ENCODE data around the gene COX4I1.
"Not testable (repeated sequence)": the region's sequence is repeated elsewhere in the genome, so short reads cannot be mapped to it uniquely, and the experiment has no call there.

Gene COX4I1

DNA sequence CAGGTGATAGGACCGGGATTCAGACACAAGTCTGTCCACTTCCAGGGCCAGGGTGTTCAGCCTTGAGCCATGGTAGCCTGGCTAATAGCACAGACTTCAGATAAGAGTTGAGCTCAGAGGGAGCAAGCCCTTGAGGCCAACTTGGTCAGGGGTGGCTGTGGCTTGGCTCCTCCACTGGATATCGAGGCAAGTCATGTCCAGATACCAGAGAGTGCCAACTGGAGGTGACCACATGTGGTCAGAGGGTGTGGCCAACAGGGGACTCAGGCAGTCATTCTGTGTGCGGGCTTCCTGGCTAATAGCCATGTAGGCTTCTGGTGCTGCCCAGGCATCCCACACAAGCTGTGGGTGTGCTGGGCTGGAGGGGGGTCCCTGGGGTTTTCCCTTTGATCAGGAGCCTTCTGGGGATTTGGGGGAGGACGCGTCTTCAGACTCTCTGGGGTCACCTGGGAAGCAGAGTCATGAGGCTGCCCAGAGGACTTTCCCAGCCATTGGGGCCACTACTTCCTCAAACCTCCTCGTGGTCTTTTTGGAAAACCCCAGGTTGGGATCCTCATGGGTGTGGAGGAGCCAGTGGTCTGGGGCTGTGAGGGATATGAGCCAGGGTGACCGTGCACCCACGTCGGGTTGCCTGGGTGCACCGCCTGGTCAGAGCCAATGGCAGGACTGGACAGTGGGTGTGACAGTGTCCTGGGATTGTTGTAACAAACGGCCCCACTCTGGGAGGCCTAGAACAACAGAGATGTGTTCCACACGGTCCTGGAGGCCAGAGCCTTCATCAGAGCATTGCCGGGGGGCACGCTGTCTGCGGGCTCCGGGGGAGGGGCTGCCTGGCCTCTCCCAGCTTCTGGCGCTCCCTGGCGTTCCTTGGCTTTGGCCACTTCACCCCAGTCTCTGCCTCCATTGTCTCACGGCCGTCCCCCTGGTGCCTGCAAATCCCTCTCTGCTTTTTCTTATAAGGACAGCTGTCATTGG is 25.0 kb downstream of the COX4I1 start:
- DNase-seq (ENCODE audit: low read depth) = no peak

DNA sequence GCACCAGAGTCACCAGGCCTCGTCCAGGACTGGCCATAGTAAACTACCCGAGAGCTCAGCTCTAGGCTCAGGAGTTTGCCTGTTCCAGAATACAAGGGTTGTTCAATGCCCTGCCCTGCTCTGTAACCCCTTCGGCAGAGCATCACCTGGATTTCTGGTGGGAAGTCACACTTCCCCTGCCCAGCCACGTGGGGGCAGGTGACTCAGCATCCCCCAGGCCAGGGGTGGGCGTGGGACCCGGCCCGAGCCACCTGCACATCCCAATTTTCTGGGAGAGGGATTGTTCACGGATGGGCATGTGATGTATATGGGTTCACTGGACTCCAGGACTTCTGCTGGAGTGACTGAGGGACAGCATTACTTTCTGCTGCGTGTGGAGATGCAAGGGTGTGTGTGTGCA is 25.8 kb downstream of the COX4I1 start:
- DNase-seq (ENCODE audit: low read depth) = no peak

DNA sequence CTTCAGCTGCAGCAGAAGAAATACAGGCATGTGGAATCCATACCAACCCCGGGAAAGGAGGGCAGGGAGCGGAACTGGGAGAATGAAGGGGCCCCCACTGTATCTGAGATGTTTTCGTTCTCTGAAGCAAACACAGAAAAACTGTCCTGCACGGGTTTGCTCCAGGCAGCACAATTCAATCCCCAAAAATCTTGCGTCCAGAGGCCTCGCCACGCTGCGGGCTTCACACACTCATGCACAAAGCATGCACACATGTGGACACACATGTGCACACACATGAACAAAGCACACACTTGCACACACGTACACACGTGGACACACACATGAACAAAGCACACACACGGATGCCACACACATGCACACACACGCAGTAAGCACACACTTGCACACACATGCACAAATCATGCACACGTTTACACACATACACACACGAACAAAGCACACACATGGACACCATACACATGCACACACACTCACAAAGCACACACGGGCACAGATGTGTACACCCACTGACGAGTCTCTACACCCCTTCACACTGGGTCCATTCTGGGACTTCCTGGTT is 27.3 kb downstream of the COX4I1 start:
- no peak for DNase-seq (ENCODE audit: low read depth)

DNA sequence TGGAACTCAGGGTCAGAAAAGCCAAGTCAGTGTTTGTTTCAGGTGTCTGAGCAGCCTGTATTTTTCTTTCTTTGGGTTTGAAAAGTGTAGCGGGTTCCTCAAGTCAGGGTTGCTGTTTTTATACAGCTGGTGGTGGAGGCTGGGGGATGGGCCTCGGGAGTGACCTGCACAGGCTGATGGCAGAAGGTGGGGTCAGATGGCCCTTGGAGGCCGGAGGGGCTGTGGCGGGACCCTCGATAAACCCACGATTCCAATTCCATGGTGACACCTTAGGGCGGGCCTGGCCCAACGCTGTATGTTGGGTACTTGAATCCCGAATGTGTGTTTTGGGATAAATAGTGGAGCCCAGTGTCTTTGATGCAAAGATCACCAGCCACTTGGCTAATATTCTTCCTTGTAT is 28.7 kb downstream of the COX4I1 start:
- DNase-seq (ENCODE audit: low read depth) = no peak

DNA sequence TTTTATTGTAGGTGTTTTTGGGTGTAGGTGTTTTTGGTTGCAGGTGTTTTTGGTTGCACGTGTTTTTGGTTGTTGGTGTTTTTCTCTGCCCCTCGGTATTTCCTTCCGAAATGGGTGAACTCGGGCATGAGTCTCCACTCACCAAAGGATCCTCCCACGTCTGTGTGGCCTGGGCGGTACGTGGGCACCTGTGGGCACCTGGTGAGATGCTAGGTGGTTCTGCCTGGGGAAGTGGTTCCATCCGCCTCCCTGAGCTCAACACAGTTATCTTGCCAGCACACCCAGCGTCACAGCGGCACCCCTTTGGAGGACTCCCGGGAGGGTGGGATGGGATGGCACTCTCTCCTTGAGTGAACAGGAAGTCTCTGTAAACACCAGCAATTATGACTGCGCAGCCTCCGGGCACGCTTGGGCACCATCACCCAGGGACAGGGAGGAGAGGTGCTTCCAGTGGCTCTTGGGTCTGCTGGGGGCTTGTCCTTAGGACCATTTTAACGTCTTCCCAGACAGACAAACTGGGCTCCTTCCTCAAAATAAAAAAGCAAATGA is 29.8 kb downstream of the COX4I1 start:
- DNase-seq (ENCODE audit: low read depth) = no peak

DNA sequence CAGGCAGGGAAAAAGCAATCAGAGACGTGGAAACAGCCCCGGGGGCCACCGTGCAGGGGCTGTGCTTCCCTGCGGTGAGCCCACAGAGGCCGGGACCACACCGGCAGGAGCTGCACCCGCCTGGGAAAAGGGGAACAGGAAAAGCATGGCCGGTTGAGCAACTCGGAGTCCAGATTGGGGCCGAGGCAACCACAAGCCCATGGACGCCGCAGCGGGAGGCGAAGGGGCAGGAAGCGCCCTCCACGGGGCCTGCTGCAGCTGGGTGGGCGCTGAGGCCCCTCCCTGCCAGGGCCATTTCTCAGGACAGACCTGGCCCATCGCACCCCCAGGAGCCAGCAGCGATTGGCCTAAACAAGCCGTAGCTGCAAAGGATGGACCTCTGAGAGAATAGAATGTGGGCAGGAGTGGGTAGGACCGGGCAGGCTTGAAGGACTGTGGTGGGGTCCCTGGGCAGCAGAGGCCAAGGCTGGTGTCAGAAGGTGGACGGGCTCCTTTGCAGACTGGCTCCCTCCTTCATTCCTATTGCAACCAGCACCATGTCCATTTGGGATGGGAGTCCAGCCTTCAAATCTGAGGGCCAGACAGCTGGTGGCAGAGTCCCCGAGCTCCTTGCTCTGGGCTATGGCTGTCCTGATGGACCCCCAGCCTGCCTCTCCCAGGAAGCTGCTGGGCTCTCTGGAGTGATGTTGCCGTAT is 30.4 kb downstream of the COX4I1 start:
- no peak for DNase-seq (ENCODE audit: low read depth)

DNA sequence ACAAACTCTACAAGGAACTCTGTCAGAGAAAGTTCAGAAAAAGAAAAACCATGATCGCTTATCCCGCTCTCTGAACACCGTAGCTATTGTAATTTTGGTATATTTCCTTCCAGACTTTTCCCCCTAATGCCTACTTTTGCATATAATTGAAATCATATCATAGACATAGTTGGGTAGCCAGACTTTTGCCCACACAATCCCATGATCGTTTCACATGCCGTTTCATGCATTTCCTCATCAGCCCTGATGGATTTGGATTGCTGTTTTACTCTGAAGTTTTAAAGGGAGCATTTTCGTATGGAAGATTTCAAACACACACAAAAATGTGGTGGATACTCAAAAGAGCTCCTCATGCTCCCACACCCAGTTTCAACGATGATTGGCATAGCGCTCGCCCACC is 31.3 kb downstream of the COX4I1 start:
- no peak for DNase-seq (ENCODE audit: low read depth)

DNA sequence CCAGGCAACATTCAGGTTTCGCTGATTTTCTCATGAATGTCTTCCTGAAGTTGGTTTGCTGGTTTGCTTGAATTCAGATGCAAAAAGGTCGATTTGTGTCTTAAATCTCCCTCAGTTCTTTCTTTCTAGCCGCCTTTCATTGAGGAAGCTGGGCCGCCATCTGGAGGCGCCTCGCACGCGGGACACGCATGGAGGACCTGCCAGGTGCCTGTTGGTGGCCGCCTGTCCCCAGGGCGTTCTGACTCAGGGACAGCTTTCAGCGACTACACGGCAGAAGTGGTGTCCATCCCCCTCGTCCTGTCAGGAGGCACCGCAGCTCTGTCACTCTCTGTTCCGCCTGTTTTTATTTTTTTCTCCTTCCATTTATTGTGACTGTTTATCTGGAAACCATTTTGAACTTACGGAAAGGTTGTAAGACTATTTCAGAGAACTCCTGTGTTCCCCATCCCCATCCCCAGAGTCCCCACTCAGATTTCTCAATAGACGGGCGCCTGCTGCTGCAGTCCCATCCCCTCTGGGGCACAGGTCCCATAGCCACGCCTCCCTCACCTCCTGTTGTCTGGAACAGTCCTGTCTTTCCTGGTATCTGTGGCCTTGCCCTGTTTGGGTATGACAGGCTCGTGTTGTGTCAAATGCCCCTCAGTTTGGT is 33.2 kb downstream of the COX4I1 start:
- no peak for DNase-seq (ENCODE audit: low read depth)

DNA sequence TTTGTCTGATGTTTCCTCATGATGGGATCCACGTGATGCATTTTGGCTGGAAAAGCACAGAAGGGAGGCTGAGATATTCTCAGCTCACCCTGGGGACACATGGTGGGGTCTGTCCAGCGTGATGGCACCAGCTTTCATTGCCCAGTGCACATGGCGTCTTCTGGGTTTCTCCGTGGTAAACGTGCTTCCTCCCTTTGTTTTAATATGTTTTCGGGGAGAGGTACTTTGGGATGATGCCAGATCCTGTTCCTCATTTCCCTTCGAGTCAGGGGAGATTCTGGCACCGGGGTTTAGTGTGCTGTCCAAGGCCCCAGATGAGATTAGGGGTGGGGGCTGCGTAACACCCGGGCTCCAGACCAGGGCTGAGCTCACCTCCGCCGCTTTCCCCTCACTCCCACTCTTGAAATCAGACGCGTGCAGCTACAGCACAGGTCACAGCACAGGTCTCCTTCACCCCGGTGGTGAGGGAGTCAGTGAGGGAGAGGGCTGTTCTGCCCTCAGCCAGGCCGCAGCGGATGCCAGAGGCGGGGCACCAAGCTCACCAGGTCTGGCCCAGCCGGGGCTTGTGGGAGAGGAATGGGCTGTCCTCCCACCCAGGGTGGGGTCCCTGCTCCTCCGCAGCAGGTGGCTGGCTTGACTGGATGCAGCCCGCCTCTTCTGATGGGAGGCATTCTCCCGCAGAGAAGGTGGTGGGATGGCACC is 33.9 kb downstream of the COX4I1 start:
- no peak for DNase-seq (ENCODE audit: low read depth)

DNA sequence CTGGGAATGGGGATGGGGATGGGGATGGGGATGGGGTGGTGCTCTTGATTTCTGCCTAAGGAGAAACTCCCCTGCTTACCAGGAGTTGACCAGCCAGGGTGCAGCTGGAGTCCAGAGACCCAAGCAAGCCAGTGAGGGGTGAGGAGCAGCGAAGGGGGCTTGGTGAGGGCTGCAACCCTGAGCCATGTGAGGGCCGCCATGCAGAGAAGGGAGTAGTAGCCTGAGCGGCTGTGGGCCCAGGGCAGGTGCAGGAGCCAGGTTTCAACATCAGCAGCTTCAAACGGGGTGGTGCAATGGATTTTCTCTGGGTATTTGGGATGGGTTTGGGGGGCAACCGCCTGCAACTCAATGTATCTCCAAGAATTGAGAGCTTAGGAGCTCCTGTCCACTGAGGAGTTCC is 35.2 kb downstream of the COX4I1 start:
- no peak for DNase-seq (ENCODE audit: low read depth)

DNA sequence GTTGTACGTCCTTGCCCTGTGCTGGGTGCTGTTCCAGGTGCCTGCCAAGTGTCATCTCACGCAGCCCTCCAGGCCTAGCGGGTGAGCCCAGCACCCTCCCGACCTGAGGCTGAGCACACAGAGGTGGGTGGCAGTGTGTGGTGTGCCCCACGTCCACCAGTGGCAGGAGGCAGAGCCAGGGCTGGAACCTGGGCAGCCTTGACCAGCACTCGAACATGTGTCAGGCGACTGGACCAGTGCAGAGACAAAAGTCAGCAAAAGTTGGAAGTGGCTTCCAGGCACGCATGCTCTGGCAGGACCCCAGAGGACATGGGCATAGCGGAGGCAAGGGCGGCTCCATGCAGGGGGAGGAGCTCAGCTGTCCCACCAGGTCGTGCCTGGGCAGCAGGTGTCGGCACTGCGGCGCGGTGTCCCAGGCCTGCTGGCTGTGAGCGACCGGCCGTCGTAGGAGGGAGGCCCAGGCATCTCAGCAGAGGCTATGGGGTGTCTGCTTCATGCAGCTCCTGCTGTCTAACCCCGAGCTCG is 35.8 kb downstream of the COX4I1 start:
- no peak for DNase-seq (ENCODE audit: low read depth)

DNA sequence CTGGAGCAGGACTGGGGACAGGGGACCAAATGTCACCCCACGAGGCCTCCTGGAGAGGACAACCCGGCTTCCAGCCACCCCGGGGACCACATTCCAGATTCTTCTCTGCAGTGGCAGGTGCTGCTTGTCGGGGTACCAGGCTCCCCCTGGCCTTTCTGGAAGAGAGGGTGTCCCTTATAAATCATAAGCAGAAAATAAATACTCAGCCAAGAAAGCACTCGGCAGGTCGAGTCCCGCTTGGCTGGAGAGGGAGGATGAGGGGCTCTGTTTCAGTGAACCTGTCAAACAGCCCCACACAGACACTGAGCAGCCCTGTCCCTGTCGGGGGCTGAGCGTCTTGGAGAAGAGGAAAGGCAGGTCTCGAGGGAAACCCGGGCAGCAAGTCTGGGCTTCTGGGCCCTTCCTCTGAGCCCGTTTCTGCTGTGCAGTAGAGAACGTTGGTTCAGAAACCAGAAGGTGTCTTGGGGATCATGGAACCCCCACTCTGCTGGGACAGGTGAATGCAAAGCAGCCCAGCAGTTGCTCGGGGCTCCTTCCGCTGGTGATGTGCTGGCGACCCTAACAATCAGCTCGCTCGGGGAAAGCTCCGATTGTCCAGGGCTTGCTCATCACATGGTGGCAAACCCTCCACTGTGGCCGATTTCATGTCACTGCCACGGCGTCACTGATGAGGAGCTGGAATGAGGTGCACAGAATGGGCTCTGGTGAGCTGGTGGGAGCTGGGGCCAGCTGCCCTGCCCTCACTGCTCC is 36.6 kb downstream of the COX4I1 start:
- DNase-seq (ENCODE audit: low read depth) = no peak

DNA sequence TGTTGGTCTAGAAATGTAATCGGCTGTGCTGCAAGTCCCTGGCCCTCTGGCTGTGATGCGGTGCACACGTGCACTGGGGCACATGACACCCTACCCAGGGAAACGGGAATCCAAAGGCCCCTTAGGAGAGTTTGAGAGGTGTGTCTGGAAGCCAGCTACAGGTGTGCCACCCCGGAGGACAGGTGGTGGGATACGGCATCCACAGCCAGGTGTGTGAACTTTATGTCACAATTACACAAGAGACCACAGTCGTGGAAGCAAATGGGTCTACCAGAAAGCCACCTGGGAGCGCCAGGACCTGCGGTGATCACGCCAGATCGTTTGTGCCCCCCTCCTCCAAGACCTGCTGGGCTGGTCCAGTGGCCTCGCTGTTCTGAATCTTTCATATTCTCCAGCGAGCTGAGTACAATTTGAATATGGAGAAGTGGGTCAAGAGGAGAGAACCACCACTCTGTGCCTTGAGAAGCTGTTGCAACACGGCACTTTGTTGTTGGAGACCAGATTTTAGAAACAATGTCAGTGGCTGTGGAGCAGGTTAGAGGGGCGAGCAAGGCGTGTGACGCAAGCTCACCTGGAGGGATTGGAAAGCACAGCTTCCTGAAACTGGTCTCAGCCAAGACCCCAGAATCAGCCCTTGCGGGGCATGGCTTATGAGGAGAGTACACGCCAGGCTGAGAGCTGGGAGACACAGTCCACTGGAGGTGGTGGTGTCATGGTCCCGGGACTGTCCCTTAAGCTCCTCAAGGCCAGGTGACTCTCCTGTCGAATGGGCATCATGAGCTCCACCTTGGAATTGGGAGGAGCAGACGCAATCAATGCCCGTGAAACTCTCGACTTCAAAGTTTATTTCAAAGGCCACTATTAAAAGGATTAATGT is 37.4 kb downstream of the COX4I1 start:
- DNase-seq (ENCODE audit: low read depth) = no peak

DNA sequence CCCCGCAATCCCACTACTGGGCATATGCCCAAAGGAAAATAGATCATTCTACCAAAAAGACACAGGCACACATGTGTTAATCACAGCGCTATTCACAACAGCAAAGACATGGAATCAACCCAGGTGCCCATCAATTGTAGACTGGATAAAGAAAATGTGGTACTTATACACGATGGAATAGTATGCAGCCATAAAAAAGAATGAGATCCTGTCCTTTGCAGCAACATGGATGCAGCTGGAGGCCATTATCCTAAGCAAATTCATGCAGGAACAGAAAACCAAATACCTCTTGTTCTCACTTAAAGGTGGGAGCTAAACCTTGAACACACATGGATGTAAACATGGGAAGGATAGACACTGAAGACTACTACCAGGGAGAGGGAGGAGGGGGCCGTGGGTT is 38.2 kb downstream of the COX4I1 start:
- DNase-seq (ENCODE audit: low read depth) = not testable (repeated sequence)

DNA sequence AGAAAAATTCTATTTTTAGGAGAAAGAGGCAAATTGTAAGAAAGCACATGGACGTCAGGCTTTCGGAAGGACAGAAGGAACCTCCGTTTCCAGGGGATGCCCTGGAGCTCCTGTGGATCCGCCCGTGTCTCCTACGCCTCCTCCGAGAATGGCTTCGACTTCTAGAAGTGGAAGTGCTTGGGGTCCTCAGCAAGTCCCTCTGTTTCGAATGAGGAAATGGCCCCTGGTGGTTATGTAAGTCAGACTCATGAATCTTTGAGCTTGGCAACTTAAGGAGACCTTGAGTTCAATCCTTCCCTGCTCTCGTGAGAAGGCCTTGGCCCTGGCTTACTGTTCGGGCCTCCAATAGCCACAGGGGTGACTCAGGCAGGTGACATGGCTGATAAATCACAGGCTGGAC is 38.9 kb downstream of the COX4I1 start:
- DNase-seq (ENCODE audit: low read depth) = no peak

DNA sequence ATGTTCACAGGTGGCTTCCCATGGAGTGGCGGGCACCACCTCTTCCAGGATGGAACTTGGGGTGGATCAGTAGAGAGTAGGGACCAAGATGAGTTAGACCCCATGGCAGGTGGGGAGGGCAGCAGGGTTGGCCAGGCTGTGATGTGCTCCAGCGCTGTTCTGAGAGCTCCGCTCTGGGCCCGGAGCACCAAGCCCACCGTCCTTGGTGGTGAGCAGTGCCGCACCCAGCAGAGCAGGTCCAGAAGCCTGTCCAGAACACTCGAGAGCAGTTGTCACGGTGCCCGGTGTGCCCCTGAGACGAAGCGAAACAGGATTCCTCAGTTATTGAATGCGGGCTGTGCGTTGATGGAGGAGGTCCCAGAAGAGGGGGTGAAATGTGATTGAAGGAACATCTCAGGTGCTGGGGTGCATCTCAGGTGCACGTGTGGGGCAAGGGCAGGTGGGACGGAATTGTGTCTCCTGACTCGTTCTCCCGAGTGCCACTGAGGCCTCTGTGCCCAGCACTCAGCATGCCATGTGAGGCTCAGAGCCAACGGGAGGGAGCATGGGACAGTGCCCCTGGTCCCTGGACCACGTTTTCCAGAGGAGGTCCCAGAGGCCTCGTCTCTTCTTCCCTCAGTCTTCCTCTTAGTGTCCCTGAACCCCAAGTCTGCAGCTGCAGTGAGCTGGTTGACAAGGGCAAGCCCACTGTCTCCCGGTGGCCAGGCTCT is 39.5 kb downstream of the COX4I1 start:
- no peak for DNase-seq (ENCODE audit: low read depth)

DNA sequence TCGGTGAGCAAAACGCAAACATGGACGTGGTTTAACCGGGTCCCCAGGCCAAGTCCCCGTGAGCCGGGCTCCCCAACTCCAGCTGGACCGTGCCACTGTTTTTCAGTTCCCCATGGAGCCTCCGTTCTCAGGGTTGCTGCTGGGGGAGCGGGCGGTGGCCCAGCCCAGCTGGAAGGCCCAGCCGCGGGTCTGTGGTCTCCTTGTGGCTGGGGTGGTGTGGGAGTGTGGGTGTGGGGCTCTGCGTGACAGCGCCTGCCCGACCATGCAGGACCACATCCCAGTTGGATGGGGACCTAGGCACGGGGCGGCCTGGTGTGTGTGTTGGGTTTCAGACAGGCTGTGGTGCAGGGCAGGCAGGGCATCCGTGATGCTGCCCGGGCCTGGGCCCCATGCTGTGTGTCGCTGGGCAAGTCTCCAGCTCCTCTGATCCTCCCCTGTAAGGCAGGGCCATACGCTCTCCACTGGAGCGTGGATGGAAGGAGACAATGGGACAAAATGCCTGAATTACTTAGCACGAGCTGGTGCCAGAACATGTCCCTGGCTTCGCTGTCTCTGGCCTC is 40.3 kb downstream of the COX4I1 start:
- no peak for DNase-seq (ENCODE audit: low read depth)

DNA sequence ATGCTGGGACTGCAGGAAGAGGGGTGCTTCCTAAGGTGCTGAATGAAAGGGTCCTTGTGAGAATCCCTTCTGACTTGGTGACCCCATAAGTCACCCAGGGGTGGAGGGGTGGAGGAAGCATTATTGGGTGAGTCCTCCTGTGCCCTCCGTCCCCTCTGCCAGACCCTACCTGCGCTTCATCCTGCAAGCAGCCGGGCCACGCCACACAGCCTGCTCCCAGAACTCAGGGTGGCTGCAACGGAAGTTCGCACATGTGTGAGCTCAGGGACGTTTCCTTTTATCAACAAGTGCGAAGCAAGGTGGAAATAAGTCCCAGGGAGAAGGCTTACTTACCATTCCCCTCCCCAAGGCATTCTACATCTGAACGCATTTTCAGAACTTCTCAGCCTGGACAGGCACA is 40.9 kb downstream of the COX4I1 start:
- DNase-seq (ENCODE audit: low read depth) = no peak

DNA sequence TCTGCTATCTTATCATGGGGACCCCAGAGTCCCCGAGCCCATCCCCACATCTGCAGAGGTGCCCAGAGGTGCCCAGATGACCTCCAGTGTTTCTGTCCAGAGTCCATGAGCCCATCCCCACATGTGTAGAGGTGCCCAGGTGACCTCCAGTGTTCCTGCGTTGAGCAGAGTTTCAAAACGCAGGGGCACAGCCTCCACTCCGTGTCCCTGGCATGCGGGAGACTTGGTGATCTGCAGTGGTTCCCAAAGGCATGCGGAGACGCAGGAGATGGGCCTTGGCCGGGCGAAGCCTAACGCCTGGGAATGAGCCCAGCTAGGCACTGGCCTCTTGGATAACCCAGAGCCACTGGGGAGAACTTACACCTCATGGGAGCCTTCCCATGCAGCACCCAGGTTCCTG is 41.3 kb downstream of the COX4I1 start:
- DNase-seq (ENCODE audit: low read depth) = no peak
